C1 segment of cervical spinal cord (tissue), 14 donors: ENCODE results near the gene ATP5F1C.
"Not testable (repeated sequence)": the region's sequence is repeated elsewhere in the genome, so short reads cannot be mapped to it uniquely, and the experiment has no call there.

Source experiments
- DNase-seq, 14 donors: peaks; one replicate each; lab custom pipeline; 2025; lab: John Stamatoyannopoulos, UW

Gene ATP5F1C

DNA sequence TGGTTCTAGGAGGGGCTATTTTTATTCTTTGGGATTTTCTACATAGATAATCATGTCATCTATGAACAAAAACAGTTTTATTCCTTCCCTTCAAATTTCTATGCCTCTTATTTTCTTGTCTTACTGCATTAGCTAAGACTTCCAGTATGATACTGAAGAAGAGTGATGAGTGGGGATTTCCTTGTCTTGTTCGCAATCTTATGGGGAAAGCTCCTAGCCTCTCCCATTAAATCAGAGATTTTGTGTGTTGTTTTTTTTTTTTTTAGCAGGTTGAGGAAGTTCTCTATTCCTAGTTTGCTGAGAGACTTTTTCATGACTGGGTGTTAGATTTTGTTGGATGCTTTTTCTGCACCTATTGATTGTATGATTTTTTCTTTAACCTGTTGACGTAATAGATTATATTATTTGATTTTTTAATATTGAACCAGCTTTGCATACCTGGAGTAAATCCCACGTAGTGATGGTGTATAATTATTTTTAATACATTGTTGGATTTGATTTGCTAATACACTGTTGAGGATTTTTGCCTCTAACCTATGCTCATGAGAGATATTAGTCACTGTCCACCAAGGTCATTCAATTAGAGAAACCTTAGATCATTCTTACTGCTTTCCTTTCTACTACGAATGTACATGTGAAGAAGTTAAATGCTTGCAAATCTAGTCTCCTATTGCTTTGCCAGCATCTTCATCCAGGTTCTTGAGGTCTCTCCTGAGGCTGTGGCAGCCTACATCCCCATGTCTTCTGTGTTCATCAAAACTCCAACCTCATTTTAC is 6.5 kb downstream of the ATP5F1C start:
- no peak for DNase-seq

- no peak for DNase-seq
Observed at GRCh38 chr10:7795605-7796004, 7.6 kb downstream of the ATP5F1C start.

DNA sequence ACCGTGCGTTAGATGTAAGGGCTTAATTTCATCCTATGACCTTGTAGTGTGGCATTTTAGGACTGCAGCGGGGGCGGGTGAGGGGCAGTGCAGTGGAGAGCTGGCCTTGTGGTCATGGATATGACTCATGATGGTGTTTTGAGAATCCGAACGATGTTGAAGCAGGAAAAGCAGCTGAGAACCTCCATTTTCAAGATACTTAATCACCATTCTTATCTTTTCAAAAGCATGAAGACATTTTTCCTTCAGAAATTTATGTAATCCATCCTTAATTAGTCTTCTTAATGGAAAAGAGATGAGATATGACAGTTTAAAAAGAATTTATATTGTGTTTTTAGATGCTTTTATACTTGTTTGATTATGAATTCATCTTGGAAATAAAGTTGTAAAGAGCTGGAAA is 9.6 kb downstream of the ATP5F1C start:
- no peak for DNase-seq

- DNase-seq, result no peak
Observed at GRCh38 chr10:7802606-7803005, 14.6 kb downstream of the ATP5F1C start.

DNA sequence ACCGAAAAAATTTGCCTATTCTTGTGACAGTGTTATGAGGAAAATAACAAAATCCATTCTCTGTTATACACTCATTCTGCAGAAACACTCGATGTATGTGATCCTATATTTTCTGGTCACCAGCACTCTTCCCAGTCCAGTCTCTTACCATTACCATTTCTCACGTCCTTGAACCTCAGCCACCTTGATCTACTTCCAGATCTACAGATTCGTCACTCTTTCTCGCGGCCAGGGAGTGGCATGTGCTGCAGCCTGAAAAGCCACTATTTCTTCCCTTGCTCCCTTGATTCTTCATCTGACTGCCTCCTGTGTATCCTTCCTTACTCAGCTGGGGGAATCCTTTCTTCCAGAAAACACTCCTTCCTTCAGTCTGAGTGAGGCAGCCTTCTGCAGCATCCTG is 16.2 kb downstream of the ATP5F1C start:
- no peak for DNase-seq

- no peak for DNase-seq
Observed at GRCh38 chr10:7804741-7805140, 16.8 kb downstream of the ATP5F1C start.

- no peak for DNase-seq
Observed at GRCh38 chr10:7808686-7809267, 20.8 kb downstream of the ATP5F1C start.

- DNase-seq, result no peak
Observed at GRCh38 chr10:7810443-7810842, 22.5 kb downstream of the ATP5F1C start.

DNA sequence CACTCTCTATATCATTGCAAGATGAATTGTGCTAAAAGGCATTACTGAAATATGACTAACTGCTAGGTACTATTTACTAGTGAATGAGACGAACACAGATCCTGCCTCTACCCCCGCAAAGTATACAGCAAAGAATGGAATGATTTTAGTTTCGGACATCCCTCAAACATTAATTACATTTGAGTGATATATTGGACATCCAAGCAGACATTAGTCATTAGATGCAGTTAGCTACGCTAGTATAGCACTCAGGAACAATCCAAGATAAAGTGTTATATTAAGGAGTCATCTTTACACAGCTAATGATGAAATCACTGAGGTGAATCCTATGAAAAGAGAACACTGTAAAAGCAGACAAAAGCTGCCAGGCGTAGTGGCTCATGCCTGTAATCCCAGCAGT is 23.0 kb downstream of the ATP5F1C start:
- no peak for DNase-seq

DNA sequence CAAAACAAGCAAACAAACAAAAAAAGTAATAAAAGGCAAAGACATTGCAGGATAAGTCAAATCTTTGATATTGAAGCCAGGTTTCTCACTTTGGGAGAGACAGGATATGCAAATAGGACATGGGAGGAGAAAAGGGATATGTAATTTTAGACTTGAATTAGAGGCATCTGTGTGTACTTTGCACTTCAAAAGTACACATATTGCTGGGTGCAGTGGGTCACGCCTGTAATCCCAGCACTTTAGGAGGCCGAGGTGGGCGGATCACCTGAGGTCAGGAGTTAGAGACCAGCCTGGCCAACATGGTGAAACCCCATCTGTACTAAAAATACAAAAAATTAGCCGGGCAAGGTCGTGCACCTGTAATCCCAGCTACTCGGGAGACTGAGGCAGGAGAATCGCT is 23.8 kb downstream of the ATP5F1C start:
- not testable (repeated sequence) for DNase-seq

- no peak for DNase-seq
Observed at GRCh38 chr10:7813481-7813880, 25.5 kb downstream of the ATP5F1C start.

- DNase-seq, result no peak
Observed at GRCh38 chr10:7817576-7817975, 29.6 kb downstream of the ATP5F1C start.

DNA sequence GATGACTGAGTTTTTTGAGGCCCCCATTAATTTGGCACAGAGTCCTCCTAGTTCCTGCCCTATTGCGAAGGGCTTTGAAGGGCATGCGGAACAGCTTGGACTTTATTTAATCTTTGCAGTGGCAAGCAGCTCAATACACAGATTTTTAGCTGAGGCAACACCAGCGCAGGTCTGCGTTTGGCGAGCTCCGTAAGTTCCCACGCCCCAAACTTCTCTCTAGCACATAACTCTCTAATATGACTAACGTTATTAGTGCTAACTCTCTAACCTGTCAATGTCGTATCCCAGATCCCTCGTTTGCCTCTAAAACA is 30.0 kb downstream of the ATP5F1C start:
- DNase-seq, result no peak

- DNase-seq, result peak in 13 of 14 donors; percentile 47 to 93 (median 84)
Observed at GRCh38 chr10:7818295-7819120, 30.5 kb downstream of the ATP5F1C start, which contains the start of gene TAF3. TSS of gene TAF3 (plus strand) at chr10:7818505. CDS start at chr10:7818710, 205 bp downstream.

GRCh38 chr10:7819121-7819460 is 31.1 kb downstream of the ATP5F1C start:
- peak in 8 of 14 donors; percentile 33 to 75 (median 50) for DNase-seq

- no peak for DNase-seq
Observed at GRCh38 chr10:7824251-7824650, 36.3 kb downstream of the ATP5F1C start.

- no peak for DNase-seq
Observed at GRCh38 chr10:7826971-7827370, 39.0 kb downstream of the ATP5F1C start.

DNA sequence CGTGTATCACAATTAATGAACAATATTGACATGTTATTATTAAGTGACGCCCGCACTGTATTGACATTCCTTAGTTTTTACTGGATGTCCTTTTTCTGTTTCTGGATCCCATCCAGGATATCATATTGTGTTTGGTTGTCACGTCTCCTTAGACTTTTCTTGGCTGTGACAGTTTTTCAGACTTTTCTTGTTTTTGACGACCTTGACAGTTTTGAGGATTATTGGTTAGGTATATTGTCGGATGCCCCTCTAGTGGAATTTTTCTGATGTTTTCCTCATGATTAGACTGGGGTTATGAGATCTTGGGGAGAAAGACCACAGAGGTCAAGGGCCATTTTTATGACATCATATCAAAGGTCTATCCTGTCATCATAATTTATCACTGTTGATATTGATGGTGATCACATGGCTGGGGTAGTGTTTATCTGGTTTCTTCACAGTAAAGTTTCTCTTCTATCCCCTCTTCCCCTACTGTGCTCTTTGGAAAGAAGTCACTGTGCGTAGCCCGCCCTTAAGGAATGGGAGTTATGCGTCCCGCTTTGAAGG is 41.4 kb downstream of the ATP5F1C start:
- no peak for DNase-seq

DNA sequence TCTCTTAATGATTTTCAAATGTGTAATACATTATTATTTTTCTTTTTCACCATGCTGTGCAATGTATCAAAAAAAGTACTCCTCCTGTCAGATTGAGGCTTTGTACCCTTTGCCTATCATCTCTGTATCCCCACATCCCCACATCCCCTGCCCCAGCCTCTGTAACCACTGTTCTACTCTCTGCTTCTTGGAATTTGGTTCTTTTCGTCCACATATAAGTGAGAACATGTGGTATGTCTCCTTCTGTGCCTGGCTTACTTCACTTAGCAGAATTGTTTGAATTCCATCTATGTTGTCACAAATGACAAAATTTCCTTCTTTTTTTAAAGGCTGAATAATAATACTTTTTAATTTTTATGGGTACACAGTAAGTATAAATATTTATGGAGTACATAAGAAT is 44.1 kb downstream of the ATP5F1C start:
- no peak for DNase-seq

GRCh38 chr10:7833210-7833609 is 45.2 kb downstream of the ATP5F1C start:
- DNase-seq, result no peak

DNA sequence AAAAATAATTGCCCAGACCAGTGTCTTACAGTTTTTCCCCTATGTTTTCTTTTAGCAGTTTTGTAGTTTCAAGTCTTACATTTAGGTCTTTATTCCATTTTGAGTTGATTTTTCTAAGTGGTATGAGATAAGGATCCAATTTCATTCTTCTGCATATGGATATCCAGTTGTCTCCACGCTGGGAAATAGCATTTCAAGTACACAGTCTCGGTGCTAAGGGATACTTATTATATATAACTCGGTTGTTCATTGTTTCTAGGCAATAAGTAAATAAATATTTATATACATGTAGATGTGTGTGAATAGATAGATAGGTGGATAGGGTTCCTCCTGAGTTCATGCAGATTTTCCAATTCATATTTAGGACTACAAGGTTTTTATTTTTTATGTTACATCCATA is 46.3 kb downstream of the ATP5F1C start:
- DNase-seq, result no peak

- no peak for DNase-seq
Observed at GRCh38 chr10:7836571-7836970, 48.6 kb downstream of the ATP5F1C start.
